Stimulated activated CD4-positive, alpha-beta T cell treated with anti-CD3 and anti-CD28 coated beads, Interleukin-15, amount 100 ng/mL, for 24 hours (primary cell): ENCODE data around the gene AMZ2.
A peak's percentile ranks its signal among the peaks of the same experiment; 100 is the strongest.
"Not testable (repeated sequence)": the region's sequence is repeated elsewhere in the genome, so short reads cannot be mapped to it uniquely, and the experiment has no call there.

Experiments used
- DNase-seq: peaks from one replicate; pipeline ENCODE4 v3.0.0-alpha.2; 2020

The AMZ2 gene, protein sequence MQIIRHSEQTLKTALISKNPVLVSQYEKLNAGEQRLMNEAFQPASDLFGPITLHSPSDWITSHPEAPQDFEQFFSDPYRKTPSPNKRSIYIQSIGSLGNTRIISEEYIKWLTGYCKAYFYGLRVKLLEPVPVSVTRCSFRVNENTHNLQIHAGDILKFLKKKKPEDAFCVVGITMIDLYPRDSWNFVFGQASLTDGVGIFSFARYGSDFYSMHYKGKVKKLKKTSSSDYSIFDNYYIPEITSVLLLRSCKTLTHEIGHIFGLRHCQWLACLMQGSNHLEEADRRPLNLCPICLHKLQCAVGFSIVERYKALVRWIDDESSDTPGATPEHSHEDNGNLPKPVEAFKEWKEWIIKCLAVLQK

DNA sequence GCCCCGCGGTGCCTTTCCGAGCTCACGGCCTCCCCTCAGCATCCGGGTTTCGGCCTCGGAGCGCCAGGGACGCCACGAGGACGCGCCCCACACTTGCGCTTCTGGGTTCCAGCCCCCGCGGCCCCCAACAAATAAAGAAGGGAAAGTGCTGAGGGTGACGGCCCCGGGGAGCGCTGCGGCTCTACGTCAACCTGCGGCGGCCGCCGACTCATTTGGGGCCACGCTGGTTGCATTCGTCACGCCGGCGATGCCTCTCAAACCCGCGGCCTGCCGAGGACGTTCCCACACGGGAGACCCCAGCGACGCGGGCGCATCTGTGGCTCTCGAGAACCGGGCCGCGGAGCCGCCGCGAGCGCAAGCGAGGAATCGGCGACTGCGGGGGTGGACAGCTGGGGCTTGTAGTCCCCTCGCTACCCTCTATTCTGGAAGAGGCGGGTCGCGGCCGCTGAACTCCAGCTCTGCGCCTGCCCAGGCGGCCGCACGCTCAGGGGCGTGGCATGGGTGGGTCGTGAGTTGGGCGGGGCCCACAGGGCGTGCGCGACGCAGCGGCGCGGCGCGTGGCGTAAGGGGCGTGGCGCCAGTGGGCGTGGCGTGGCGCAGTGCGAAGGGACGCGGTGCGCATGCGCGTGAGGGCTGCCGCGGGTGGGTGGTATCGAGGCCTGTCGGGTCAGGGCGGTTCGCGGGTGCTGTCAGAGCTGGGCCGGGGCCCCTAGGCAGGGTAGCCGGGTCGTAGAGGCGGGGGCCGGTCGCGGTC, at the start of gene AMZ2:
AMZ2 (plus strand) TSS at position 599 of the 754 bp plus-strand sequence. CDS start 2,145 bp downstream, outside the sequence.
- DNase-seq: peak; percentile 97

DNA sequence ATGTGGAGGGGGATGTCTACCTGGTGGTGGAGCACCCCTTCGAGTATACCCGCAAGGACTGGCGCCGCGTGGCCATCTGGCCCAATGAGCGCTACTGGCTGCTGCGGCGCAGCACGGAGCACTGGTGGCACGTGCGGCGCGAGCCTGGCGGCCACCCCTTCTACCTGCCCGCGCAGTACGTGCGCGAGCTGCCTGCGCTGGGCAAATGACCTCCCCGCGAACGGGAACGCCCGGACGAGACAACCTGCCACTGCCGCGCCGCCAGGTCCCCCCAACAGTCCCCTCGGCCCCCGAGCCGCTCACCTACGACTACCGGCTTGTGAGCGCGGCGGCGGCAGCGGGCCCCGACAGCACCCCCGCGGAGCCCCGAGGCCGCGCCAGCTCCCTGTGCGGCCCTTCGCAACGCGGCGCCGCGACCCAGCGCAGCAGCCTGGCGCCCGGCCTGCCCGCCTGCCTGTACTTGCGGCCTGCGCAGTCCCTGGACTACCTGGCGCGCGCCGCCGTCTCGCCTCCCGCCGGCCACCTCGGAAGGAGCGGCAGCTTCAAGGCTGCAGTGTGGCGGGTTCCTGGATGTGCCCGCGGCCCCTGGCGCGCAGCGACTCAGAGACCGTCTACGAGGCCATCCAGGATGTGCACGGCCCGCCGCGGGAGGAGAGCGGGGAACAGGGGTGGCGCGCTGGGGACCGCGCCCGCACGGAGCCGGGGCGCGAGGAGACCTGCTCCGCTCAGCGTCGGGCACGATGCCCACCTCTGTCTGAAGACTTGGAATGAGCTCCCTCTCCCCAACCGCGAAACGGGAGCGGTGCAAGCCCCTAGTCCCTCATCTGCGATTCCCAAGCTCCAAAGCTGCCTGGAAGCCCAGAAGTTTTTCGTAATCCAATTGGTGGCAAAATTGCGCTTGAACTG, 48.7 kb upstream of the AMZ2 start:
- DNase-seq: peak; percentile 67

DNA sequence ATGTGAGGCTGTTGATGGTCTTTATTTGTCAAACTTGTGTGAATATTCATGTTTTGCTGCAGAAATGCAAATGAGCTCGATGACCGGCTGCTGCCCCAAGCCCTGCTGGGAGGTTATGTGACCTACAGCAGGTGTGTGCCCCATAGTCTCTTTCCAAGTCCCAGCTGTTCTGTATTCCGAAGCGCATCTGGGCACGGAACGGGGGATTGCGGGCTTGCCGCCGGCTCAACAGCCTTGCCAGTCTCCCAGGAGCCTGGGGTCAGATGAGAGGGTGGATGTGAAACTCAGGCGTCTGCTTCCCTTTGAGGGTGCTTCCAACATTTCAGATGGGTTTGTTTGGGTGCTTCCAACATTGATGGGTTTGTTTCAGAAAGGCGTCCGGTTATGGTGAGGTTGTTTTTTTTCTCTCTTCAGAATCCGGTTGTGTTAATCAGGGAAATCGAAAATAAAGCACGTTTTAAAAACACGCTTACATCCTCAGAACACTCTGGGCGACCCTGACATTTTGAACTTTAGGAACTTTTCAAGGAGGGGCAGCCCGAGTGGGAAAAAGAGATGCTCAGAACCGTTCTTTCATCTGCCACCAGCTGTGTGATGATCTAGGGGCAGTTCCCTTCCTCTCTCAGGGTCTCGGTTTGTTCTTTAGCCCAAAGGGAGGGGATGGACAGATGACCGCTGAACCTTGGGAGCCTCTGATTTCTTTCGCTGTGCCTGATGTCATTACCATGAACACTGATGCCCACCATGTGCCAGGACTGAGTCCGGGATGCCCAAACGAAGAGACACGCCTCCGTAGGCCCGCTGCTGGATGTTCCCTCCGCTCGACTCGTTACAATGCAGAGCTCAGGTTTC, 47.8 kb upstream of the AMZ2 start:
- DNase-seq: peak; percentile 22

DNA sequence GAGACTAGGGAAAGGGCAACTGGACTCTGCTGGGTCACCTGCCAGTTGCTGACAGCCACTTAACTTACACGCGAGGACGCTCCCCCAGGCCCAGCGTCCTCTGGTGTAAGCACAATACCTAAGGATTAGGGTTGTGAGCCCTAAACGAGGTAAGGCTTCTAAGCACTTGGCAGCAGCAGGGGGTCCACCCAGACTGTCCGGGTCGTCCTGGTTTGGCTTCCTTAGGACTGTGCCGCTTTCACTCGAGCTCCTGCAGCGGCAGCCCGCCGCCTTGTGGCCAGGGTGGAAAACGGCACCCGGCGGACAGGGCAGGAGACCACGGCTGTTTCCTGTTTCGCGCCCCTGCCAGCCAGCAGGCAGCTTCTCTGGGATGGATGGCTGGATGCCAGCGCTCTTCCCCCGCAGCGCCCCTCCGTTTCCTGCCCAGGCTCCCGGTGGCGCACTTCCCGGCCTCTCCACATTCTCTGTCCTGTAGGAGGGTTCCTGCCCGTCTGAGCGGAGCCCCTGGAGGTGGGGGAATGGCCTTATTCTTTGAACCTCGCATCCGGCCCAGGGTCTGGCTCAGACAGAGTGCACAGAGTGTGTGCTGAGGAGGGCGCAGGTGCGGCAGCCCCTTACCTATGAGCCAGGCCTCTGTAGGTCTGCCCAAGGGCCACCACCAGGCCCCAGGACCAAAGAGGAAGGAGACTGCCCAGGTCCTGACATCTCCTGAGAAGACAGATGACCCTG, 47.0 kb upstream of the AMZ2 start:
- peak; percentile 85 for DNase-seq

DNA sequence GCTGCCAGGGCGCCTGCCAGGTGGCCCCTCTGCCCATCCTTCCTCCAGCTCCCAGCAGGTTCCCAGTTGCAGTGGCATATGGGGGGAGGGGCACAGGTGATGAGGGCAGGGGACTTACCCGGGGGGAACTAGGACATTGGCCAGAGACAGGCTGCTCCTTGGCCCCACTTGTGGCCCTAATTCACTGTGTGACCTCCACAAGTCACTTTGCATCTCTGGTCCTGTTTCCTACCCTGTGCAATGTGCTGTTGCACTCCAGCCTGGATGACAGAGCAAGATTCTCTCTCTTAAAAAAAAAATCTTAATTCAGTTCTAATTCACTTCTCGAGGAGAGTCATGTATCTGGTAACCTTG, 46.4 kb upstream of the AMZ2 start:
- DNase-seq: not testable (repeated sequence)

DNA sequence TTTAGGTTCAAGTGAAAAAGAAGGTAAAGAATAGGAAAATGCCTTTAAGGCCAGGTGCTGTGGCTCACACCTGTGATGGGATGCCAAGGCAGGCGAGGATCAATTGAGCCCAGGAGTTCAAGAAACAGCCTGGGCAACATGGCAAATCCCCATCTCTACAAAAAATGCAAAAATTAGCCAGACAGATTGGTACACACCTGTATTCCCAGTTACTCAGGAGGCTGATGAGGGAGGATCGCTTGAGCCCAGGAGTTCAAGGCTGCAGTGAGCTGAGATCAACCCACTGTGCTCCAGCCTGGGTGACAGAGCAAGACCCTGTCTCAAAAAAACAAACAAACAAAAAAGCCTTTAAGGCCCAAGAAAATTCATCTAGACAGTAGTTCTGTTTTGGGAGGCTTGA, 45.5 kb upstream of the AMZ2 start:
- DNase-seq: not testable (repeated sequence)

DNA sequence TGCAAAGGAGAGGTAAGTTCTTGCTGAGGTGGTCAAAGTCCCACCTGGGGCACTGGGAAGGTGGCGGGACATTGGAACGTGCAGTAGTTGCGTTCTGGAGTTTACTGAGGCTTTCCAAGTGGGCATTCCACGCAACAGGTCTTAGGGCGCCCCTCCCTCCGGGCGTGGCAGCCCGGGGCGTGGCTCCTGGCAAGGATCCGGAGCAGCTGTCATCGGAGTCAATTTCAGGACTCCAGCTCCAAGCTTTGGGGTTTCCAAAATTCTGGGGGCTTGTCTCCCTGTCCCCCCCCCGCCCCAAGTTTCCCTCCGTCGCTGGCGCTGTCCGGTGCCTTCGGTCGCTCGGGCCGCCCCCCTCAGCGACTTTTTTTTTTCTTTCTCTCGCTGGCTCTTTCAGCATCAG, 43.1 kb upstream of the AMZ2 start:
- peak; percentile 44 for DNase-seq

DNA sequence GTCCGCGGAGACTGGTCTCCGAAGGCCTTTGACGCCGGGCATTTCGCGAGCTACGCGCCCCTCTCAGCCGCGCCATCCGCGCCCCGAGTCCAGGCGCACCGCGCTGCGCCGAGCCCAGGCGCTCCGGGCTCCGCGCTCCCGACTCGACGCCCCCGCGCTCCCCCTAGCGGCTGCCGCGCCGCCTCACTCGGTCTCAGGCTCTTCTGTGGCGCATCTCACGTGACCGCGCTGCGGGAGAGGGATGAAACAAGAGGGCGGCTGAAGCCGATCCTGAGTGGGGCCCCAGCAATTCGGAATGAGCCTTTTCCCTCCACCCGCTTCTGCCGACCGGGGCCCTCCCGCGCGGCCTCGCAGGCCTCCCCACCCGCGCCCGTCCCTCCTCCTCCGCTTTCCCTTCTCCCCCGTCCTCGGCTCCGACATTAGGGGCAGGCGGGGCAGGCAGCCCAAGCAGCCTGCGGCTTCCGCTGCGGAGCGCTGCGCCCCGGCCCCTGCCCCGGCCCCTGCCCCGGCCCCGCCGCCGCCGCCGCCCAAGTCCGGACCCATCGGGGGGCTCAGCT, 42.5 kb upstream of the AMZ2 start:
- peak; percentile 95 for DNase-seq

DNA sequence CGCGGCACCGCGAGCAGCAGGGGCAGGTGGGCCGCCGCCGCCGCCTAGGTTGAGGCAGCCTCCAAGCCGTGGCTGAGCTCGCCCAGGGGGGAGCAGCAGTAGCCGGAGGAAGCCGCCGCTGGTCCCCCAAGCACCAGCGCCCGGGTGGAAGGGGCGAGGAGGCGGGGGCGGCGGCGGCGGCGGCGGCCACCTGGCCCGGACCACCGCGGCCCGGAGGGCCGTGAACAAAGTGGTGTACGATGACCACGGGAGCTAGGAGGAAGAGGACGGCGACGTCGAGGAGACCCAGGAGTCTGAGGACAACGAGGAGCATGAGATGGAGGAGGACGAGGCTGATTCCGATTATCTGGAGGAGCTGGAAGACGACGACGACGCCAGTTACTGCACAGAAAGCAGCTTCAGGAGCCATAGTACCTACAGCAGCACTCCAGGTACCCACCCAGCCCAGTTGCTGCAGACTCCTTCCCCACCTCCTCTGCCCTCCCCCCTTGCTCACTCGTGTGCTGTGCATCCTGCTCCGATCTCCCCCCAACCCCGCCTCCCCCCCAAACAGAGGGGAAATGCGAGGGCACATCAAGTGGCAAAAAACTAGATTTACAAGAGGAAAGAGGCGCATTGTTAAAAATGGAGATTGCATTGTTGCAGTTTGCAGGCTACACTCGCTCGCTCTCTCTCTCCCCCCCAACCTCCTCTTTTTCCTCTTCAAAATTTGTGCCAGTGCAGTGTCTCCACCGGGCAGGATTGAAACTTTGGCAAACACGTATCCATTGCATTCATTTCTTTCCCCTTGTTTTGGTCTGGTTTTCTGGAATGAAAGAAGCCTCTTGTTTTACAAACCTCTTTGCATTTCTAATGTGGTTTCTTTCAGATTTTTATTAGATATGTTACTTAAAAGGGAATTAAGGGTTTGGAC, 41.8 kb upstream of the AMZ2 start:
- no peak for DNase-seq

DNA sequence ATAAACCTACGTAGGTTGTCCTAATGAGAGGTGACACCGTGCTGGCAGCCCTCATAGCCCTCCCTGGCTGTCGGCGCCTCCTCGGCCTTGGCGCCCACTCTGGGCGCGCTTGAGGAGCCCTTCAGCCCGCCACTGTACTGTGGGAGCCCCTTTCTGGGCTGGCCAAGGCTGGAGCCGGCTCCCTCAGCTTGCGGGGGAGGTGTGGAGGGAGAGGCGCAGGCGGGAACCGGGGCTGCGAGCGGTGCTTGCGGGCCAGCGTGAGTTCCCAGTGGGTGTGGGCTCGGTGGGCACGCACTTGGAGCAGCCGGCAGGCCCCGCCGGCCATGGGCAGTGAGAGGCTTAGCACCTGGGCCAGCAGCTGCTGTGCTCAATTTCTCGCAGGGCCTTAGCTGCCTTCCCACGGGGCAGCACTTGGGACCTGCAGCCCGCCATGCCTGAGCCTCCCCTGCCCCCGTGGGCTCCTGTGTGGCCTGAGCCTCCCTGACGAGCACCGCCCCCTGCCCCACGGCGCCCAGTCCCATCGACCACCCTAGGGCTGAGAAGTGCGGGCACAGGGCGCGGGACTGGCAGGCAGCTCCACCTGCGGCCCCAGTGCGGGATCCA, 40.1 kb upstream of the AMZ2 start:
- no peak for DNase-seq

DNA sequence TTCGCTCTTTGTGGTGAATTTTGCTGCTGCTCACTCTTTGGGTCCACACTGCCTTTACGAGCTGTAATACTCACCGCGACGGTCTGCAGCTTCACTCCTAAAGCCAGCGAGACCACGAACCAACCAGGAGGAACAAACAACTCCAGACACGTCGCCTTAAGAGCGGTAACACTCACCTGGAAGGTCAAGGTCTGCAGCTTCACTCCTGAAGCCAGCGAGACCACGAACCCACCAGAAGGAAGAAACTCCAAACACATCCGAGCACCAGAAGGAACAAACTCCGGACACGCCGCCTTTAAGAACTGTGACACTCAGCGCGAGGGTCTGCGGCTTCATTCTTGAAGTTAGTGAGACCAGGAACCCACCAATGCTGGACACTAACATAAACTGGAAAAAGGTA, 39.2 kb upstream of the AMZ2 start:
- not testable (repeated sequence) for DNase-seq

DNA sequence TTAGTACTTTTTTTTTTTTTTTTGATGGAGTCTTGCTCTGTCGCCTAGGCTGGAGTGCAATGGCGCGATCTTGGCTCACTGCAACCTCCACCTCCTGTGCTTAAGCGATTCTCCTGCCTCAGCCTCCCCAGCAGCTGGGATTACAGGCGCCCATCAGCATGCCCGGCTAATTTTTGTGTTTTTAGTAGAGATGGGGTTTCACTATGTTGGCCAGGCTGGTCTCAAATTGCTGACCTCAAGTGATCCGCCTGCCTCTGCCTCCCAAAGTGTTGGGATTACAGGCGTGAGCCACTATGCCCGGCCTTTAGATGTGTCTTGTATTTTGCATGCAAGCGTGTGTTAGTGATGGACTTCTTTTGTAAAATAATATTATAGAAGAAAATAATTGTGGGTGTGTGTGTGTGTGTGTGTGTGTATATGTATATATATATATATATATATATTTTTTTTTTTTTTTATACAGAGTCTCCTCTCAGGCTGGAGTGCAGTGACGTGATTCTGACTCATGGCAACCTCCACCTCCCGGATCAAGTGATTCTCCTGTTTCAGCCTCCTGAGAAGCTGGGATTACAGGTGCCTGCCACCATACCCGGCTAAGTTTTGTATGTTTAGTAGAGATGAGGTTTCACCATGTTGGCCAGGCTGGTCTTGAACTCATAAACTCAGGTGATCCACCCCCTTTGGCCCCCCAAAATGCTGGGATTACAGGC, 38.5 kb upstream of the AMZ2 start:
- not testable (repeated sequence) for DNase-seq

DNA sequence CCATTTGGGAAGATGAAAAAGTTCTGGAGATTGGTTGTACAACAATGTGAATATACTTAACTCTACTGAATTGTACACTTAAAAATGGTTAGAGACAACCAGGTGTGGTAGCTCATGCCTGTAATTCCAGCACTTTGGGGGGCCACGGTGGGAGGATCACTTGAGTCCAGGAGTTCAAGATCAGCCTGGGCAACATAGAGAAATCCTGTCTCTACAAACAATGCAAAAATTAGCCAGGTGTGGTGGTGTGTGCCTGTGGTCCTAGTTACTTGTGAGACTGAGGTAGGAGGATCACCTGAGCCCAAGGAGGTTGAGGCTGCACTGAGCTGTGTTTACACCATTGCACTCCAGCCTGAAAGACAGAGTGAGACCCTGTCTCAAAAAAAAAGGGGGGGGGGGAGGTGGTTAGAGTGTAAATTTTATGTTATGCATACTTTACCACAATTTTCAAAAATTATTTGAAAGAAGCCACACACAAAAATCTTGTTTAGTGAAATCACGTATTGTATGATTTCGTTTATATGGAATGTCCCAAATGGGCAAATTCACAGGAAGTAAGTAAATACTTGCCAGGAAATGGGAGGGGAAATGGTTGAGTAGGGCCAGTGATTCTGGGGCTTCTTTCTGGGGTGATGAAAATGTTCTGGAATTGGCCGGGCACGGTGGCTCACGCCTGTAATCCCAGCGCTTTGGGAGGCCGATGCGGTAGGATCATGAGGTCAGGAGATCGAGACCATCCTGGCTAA, 37.1 kb upstream of the AMZ2 start:
- DNase-seq: no peak

DNA sequence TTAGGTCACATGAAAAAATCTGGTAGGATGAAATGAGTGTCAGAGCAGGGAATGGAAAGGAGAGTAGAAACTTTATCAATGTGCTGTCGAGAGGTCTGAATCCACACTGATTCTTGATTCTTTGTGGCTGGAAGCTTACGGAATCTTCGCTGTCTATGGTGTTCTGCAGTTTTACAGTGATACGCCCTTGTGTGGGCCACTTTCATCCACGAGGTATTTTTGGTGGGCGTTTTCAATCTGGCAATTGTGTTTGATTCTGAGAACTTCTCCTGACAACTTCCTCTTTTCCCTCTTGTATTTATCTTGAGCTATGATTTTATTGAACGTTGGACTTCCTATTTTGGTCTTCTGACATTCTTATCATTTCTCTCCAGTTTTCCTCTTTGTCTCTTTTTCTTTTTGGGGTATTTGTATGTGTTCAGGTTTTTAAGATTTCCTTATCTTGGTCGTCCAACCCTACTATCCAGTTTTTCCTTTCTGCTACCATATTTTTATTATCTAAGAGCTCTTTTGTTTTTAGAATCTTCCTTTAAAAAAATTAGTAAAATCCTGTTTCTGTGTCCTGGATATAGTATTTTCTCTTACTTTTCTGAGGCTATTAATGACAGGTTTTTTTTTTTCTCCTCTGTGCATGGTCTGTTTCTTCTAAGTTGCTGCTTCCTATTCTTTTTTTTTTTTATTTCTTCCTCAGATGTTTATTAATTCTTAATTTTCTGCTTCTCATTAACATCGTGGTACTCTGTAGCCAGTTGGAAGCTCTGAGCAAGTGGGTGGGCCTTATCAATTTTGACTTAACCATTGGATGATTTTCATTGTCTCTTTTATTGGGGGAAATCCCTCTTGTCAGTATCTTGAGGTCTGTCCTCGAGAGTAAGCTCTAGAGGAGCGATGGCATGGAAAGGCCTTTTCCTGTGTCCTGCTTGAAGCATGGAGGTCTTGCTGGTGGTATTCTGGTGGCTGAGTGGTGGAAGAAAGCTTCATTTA, 34.1 kb upstream of the AMZ2 start:
- DNase-seq: not testable (repeated sequence)

DNA sequence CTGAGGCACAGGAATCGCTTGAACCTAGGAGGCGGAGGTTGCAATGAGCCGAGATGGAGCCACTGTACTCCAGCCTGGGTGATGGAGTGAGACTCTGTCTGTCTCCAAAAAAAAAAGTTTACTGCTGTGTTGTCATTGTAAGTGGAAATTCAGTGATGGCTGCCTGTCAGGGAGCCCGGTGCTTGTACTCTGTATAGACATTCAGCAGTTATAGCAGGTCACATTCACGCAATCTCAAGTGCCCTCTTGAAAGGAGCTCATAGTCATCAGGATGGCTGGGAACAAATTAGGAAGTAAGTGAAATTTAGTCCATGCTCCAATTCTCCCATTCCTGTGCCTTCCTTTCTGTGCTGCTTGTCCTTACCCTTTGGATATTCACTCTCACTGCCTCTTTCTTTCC, 32.4 kb upstream of the AMZ2 start:
- not testable (repeated sequence) for DNase-seq

DNA sequence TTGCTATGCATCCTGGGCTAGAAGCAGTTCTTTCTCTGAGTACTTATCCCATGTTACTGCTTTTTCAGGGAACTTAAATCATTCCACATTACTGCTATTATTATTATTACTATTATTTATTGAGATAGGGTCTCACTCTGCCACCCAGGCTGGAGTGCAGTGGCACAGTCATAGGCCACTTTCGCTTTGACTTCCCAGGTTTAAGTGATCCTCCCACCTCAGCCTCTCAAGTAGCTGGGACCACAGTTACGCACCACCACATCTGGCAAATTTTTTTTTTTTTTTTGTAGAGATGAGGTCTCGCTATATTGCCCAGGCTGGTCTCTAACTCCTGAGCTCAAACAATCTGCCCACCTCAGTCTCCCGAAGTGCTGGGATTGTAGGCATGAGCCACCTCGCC, 28.4 kb upstream of the AMZ2 start:
- DNase-seq: not testable (repeated sequence)

DNA sequence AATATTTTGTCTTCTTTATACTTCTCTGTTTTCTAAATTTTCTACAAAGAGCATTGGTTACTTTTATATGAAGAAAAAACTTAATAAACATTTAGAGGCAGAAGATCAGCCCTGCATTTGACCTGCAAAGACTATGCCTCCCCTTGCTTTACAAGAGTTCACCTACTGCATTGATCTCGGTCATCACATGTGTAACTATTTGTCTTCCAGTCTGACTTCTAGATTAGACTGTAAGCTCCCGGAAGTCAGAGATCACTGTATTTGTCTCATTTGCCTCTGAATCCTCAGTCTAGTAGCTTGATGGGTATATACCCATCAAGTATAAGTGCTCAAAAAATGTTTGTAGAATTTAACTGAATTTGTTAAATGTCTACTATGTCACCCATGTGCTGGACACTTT, 27.7 kb upstream of the AMZ2 start:
- DNase-seq: not testable (repeated sequence)
